Pancreas (tissue), 10 donors: Measurements from ENCODE around the gene RNF187. TPM values are rescaled to one million over a fixed set of nuclear protein-coding genes. Genes with fewer than 3 reads are reported as not detected.

ENCODE experiments used
- ATAC-seq, 4 donors: fragments of 200-7000 bp; cut with Tn5 transposase; one replicate each; pipeline versions ENCODE4 v1.8.0 to v1.9.1; 2020; ENCODE audit warnings: mild to moderate bottlenecking in 4 of 4, moderate library complexity in 4 of 4
- DNase-seq, 6 donors: peaks; one replicate each; pipeline ENCODE4 v3.0.0-alpha.2; 2020
- FAIRE-seq: peaks from 2 replicates; lab custom pipeline; 2012; peaks lifted over from hg19 to GRCh38; lab: Jason Lieb, UNC
- H3K27ac ChIP-seq, 4 donors: fragments of 200-600 bp; sonication (generic); 1 replicate in 3 of 4; 2 replicates in 1 of 4; pipeline versions ENCODE4 v1.5.0 to v1.8.0; 2020
- H3K27me3 ChIP-seq, 4 donors: fragments of 200-600 bp; one replicate each; pipeline ENCODE4 v1.8.0; 2021
- H3K36me3 ChIP-seq, 3 donors: fragments of 200-600 bp; sonication (generic) in 1 of 3; one replicate each; pipeline versions ENCODE4 v1.5.0 to v1.8.0; 2020 to 2021
- H3K4me1 ChIP-seq, 3 donors: fragments of 200-600 bp; one replicate each; pipeline ENCODE4 v1.8.0; 2021
- H3K4me3 ChIP-seq, 4 donors: fragments of 200-600 bp; sonication (generic) in 2 of 4; one replicate each; pipeline versions ENCODE4 v1.5.0 to v1.8.0; 2020 to 2021
- H3K9me3 ChIP-seq, 4 donors: fragments of 200-600 bp; one replicate each; pipeline ENCODE4 v1.8.0; 2021
- CTCF ChIP-seq, 4 donors: fragments of 200-600 bp; sonication (generic) in 3 of 4; IDR thresholded peaks; one replicate each; pipeline versions ENCODE4 v1.5.0 to v1.8.0; 2021; ENCODE audit warnings: antibody characterized with exemption in 4 of 4
- WGBS, 2 donors: extraction: QIAGEN DNeasy Blood & Tissue Kit; methylation state at CpG; one replicate each; pipeline ENCODE4 v1.1.7; 2013; 5-methylcytosine and 5-hydroxymethylcytosine counted together
- intact Hi-C, 3 donors: fragments of 100-400 bp; cut with DNase I; formaldehyde crosslinking; loops; one replicate each; pipeline versions ENCODE4 v1.11.1 to v1.14.2; 2022
- polyA plus RNA-seq, 2 donors: library from polyadenylated mRNA; stranded (reverse); fragments of 200-250 nt; gene quantifications; one replicate each; pipeline ENCODE4 v1.2.3, GENCODE V29; 2013
- total RNA-seq, 6 donors: library from RNA; stranded (reverse); fragmentation: NEBNext Ultra II Directional in 4 of 6; extraction: Animal tissue kit (Norgen Biotek cat#: 25700) in 4 of 6; gene quantifications; one replicate each; pipeline versions ENCODE4 v1.2.1 to v1.2.4, GENCODE V29; 2021 to 2023
- donor health status: healthy with polysubstance abuse.
- donor health status: DM: no; HTN: no; CAD: no; lungs with moderate emphysema.
- donor health status: DM: no; HTN: no; CAD: no.
- donor health status: control.
- donor health status: control.
- donor health status: Bipolar disorder and iron deficiency.
- donor health status: DM: yes; HTN: yes; CAD: no.
- donor health status: DM: no; HTN: no; CAD: no.
- donor health status: DM: no; HTN: no; CAD: no.
- donor health status: DM: yes; HTN: yes; CAD: no.

The RNF187 gene
- total and polyA plus RNA-seq, 8 donors, result 16.0 to 60.2 (median 51.4) TPM

DNA sequence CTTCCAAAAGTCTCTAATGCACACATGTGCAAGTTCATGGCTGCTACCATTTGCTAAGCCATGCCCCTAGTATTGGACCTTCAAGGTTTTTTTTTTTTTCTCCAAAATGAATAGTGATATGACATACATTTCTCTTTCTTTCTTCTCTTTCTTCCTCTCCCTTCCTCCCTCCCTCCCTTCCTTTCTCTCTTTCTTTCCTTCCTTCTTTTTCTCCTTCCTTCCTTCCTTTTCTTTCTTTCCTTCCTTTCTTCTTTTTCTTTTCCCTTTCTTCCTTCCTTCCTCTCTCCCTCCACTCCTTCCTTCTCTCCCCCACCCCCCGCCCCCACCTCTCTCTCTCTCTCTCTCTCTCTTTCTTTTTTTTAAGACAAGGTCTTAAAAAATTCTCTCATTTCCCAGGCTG lies 3.4 kb upstream of the RNF187 start:
- no peak overlapping the region for H3K4me3 ChIP-seq
- ATAC-seq (no peak), DNase-seq (no peak), FAIRE-seq (no peak)
- WGBS, 2 donors, result 88 to 100% methylated on average over 1 of the region's 1 CpG
- no peaks in the 10 kb centered on the region for H3K9me3 ChIP-seq
- H3K36me3 ChIP-seq, result no peaks in the 10 kb centered on the region
- H3K27ac ChIP-seq, result no peak overlapping the region
- peaks cover 3 to 19% (median 13%) of the 10 kb centered on the region in 3 donors for H3K4me1 ChIP-seq
- intact Hi-C loops, result no loop called here
- TF ChIP-seq CTCF (IDR thresholded peaks at IDR 0.05), result no peak
- H3K27me3 ChIP-seq, result no peaks in the 10 kb centered on the region

- intact Hi-C loops, result no loop called here
- DNase-seq, result peak; percentile 51 to 87 (median 68)
- peak overlapping the region; percentile 99 to 100 (median 100) for H3K27ac ChIP-seq
- no peaks in the 10 kb centered on the region for H3K27me3 ChIP-seq
- H3K36me3 ChIP-seq, result peaks cover 0 to 15% (median 0%) of the 10 kb centered on the region in 3 donors
- no peaks in the 10 kb centered on the region for H3K9me3 ChIP-seq
- H3K4me3 ChIP-seq, result peak overlapping the region; percentile 69 to 98 (median 84)
- peak; percentile 78 to 88 (median 82) for ATAC-seq
- H3K4me1 ChIP-seq, result peaks cover 4 to 22% (median 13%) of the 10 kb centered on the region in 3 donors
- TF ChIP-seq CTCF (IDR thresholded peaks at IDR 0.05), result no peak
- 0% methylated on average over 53 to 60 of the region's 60 CpGs for WGBS, 2 donors
- FAIRE-seq, result no peak
Measured at GRCh38 chr1:228486596-228487335, 416 bp upstream of the RNF187 start.

- Histone ChIP-seq H3K27me3 (no peaks in the 10 kb centered on the region), H3K9me3 (no peaks in the 10 kb centered on the region), H3K4me3 (peak overlapping the region; percentile 69 to 98 (median 84)), H3K27ac (no peak overlapping the region), H3K4me1 (peaks cover 4 to 22% (median 13%) of the 10 kb centered on the region in 3 donors), H3K36me3 (peaks cover 0 to 26% (median 0%) of the 10 kb centered on the region in 3 donors)
- intact Hi-C loops, result no loop called here
- ATAC-seq (no peak), DNase-seq (peak in 1 of 6 donors; percentile 31), FAIRE-seq (no peak)
- 18 to 20% methylated on average over 18 of the region's 18 CpGs for WGBS, 2 donors
- TF ChIP-seq CTCF (IDR thresholded peaks at IDR 0.05), result no peak
Measured at GRCh38 chr1:228488125-228488817, 1.1 kb downstream of the RNF187 start.

DNA sequence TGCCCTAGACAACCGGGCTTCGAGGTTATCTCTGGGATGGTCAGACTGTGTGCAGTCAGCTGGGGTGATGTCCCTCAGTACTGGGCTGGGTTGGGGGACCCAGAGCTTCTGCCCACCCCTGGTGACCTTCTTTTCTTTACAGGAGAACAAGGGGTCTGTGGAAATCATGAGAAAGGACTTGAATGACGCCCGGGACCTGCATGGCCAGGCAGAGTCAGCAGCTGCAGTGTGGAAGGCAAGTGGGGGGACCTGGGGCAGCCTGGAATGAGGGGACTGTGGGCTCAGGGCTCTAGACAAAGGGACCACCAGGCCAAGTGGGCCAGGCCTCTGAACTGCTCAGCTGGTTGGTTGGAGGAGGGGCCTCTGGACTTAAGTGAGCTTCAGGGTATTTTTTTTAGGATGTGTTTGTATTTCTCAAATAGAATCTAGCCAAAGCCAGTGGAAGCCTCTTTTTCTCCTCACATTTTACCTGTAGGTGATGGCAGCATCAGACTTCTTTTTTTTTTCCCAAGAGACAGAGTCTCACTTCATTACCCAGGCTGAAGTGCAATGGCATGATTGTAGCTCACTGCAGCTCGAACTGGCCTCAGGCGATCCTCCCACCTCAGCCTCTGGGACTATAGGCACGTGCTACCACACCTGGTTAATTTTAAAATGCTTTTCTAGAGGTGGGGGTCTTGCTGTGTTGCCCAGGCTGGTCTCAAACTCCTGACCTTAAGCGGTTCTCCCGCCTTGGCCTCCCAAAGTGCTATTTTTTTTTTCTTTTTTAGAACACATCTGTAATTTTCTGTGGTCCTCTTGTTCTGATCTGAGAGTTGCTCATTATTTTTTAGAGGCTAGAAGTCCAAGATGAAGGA lies 1.9 kb downstream of the RNF187 start:
- Histone ChIP-seq H3K4me3 (peak overlapping the region in 3 of 4 donors; percentile 69 to 95 (median 73)), H3K4me1 (peaks cover 4 to 22% (median 13%) of the 10 kb centered on the region in 3 donors), H3K27me3 (no peaks in the 10 kb centered on the region), H3K27ac (no peak overlapping the region), H3K36me3 (peaks cover 0 to 33% (median 2%) of the 10 kb centered on the region in 3 donors), H3K9me3 (no peaks in the 10 kb centered on the region)
- FAIRE-seq (no peak), ATAC-seq (no peak), DNase-seq (no peak)
- intact Hi-C loops, result no loop called here
- 79 to 84% methylated on average over 9 of the region's 9 CpGs for WGBS, 2 donors
- TF ChIP-seq CTCF (IDR thresholded peaks at IDR 0.05), result no peak
